ENCODE results near the gene TOMM34. TPM values are rescaled to one million over a fixed set of nuclear protein-coding genes. Genes with fewer than 3 reads are reported as not detected.

TOMM34 gene
- total and polyA plus RNA-seq, 2 of the 13 experiments (the other 11 are each of a cell fraction or from before 2014, with no cell fraction given) = 36.2 to 52.0 TPM

DNA sequence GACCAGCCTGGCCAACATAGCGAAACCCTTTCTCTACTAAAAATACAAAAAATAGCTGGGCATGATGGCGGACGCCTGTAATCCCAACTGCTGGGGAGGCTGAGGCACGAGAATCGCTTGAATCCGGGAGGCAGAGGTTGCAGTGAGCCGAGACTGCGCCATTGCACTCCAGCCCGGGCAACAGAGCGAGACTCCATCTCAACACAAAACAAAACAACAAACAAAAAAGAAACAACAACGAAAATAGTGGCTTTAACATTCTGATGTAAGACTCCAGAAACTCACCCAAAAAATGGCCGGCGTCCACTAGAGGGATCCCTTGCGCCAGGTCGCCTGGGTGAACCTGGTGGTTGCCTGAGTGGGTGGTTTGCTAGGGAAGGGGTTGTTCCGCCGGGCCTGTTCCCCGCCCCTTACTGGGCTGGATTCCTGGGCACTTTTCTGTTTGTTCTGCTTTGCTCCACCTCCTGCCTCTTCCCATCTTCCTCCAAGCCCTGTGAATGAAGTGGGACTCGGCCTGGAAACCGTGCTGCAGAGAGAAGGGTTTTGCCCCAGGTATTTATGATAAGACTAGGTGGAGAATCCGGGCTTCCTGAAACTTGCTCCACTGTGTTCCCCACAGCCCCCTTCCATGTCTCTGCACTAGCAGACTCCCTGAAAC is 48.8 kb downstream of the TOMM34 start (continued):
- TF ChIP-seq, protein P1, sequence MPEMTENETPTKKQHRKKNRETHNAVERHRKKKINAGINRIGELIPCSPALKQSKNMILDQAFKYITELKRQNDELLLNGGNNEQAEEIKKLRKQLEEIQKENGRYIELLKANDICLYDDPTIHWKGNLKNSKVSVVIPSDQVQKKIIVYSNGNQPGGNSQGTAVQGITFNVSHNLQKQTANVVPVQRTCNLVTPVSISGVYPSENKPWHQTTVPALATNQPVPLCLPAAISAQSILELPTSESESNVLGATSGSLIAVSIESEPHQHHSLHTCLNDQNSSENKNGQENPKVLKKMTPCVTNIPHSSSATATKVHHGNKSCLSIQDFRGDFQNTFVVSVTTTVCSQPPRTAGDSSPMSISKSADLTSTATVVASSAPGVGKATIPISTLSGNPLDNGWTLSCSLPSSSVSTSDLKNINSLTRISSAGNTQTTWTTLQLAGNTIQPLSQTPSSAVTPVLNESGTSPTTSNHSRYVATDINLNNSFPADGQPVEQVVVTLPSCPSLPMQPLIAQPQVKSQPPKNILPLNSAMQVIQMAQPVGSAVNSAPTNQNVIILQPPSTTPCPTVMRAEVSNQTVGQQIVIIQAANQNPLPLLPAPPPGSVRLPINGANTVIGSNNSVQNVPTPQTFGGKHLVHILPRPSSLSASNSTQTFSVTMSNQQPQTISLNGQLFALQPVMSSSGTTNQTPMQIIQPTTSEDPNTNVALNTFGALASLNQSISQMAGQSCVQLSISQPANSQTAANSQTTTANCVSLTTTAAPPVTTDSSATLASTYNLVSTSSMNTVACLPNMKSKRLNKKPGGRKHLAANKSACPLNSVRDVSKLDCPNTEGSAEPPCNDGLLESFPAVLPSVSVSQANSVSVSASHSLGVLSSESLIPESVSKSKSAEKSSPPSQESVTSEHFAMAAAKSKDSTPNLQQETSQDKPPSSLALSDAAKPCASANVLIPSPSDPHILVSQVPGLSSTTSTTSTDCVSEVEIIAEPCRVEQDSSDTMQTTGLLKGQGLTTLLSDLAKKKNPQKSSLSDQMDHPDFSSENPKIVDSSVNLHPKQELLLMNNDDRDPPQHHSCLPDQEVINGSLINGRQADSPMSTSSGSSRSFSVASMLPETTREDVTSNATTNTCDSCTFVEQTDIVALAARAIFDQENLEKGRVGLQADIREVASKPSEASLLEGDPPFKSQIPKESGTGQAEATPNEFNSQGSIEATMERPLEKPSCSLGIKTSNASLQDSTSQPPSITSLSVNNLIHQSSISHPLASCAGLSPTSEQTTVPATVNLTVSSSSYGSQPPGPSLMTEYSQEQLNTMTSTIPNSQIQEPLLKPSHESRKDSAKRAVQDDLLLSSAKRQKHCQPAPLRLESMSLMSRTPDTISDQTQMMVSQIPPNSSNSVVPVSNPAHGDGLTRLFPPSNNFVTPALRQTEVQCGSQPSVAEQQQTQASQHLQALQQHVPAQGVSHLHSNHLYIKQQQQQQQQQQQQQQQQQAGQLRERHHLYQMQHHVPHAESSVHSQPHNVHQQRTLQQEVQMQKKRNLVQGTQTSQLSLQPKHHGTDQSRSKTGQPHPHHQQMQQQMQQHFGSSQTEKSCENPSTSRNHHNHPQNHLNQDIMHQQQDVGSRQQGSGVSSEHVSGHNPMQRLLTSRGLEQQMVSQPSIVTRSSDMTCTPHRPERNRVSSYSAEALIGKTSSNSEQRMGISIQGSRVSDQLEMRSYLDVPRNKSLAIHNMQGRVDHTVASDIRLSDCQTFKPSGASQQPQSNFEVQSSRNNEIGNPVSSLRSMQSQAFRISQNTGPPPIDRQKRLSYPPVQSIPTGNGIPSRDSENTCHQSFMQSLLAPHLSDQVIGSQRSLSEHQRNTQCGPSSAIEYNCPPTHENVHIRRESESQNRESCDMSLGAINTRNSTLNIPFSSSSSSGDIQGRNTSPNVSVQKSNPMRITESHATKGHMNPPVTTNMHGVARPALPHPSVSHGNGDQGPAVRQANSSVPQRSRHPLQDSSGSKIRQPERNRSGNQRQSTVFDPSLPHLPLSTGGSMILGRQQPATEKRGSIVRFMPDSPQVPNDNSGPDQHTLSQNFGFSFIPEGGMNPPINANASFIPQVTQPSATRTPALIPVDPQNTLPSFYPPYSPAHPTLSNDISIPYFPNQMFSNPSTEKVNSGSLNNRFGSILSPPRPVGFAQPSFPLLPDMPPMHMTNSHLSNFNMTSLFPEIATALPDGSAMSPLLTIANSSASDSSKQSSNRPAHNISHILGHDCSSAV (CRISPR knock-in tag; IDR thresholded peaks at IDR 0.05; ENCODE audit: borderline replicate concordance) = no peak
- TF ChIP-seq ZNF703 (CRISPR knock-in tag; IDR thresholded peaks at IDR 0.05; ENCODE audit: borderline replicate concordance) = no peak
- TF ChIP-seq MAZ (IDR thresholded peaks at IDR 0.05; ENCODE audit: borderline replicate concordance, low read depth, low read length) = peak; percentile 83
- no peak; the same call in 1 of the 2 replicates for TF ChIP-seq MAZ (CRISPR knock-in tag; IDR thresholded peaks at IDR 0.05; ENCODE audit: low read depth)
- peak; percentile 8; the same call in 1 of the 2 replicates for TF ChIP-seq TOPORS (CRISPR knock-in tag; IDR thresholded peaks at IDR 0.05)
- no peak for TF ChIP-seq ATAD3A (CRISPR knock-in tag; IDR thresholded peaks at IDR 0.05)
- TF ChIP-seq, protein P2, sequence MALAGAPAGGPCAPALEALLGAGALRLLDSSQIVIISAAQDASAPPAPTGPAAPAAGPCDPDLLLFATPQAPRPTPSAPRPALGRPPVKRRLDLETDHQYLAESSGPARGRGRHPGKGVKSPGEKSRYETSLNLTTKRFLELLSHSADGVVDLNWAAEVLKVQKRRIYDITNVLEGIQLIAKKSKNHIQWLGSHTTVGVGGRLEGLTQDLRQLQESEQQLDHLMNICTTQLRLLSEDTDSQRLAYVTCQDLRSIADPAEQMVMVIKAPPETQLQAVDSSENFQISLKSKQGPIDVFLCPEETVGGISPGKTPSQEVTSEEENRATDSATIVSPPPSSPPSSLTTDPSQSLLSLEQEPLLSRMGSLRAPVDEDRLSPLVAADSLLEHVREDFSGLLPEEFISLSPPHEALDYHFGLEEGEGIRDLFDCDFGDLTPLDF (CRISPR knock-in tag; IDR thresholded peaks at IDR 0.05) = 0 out of 2 replicates have a peak, but pooled peaks have one; percentile 36
- no peak for TF ChIP-seq FOSL2 (CRISPR knock-in tag; IDR thresholded peaks at IDR 0.05)
- no peak for TF ChIP-seq ARNT (IDR thresholded peaks at IDR 0.05)
- peak; percentile 81 for TF ChIP-seq GATAD1 (CRISPR knock-in tag; IDR thresholded peaks at IDR 0.05)
- TF ChIP-seq, protein P3, sequence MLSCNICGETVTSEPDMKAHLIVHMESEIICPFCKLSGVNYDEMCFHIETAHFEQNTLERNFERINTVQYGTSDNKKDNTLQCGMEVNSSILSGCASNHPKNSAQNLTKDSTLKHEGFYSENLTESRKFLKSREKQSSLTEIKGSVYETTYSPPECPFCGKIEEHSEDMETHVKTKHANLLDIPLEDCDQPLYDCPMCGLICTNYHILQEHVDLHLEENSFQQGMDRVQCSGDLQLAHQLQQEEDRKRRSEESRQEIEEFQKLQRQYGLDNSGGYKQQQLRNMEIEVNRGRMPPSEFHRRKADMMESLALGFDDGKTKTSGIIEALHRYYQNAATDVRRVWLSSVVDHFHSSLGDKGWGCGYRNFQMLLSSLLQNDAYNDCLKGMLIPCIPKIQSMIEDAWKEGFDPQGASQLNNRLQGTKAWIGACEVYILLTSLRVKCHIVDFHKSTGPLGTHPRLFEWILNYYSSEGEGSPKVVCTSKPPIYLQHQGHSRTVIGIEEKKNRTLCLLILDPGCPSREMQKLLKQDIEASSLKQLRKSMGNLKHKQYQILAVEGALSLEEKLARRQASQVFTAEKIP (CRISPR knock-in tag; IDR thresholded peaks at IDR 0.05; ENCODE audit: borderline replicate concordance) = no peak
- TF ChIP-seq MAF1 (CRISPR knock-in tag; IDR thresholded peaks at IDR 0.05; ENCODE audit: borderline replicate concordance) = no peak
- peak; percentile 65; the same call in 1 of the 2 replicates for TF ChIP-seq KLF6 (CRISPR knock-in tag; IDR thresholded peaks at IDR 0.05)
- TF ChIP-seq, protein P4, sequence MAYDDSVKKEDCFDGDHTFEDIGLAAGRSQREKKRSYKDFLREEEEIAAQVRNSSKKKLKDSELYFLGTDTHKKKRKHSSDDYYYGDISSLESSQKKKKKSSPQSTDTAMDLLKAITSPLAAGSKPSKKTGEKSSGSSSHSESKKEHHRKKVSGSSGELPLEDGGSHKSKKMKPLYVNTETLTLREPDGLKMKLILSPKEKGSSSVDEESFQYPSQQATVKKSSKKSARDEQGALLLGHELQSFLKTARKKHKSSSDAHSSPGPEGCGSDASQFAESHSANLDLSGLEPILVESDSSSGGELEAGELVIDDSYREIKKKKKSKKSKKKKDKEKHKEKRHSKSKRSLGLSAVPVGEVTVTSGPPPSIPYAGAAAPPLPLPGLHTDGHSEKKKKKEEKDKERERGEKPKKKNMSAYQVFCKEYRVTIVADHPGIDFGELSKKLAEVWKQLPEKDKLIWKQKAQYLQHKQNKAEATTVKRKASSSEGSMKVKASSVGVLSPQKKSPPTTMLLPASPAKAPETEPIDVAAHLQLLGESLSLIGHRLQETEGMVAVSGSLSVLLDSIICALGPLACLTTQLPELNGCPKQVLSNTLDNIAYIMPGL (CRISPR knock-in tag; IDR thresholded peaks at IDR 0.05; ENCODE audit: borderline replicate concordance in 1 of 2, low read depth in 1 of 2) = peak; percentile 94 to 98
- no peak; the same call in 1 of the 2 replicates for TF ChIP-seq NCOA2 (CRISPR knock-in tag; IDR thresholded peaks at IDR 0.05)
